IMR-90 (cell line): ENCODE results near the gene HYAL4. TPM values are rescaled to one million over a fixed set of nuclear protein-coding genes. Genes with fewer than 3 reads are reported as not detected.
A peak's percentile ranks its signal among the peaks of the same experiment; 100 is the strongest.

Source experiments
- ATAC-seq: fragments of 200-7000 bp; cut with Tn5 transposase; 2 replicates; pipeline ENCODE4 v1.9.1; 2020; ENCODE audit warnings: low read depth, mild to moderate bottlenecking, moderate library complexity
- BruUV-seq: library from RNA; stranded (reverse); fragments of 400-500 nt; replicated peaks from 2 replicates; lab custom pipeline; 2021; lab: Mats Ljungman, UMichigan
- CTCF ChIA-PET: fragments of 300-600 bp; formaldehyde crosslinking; extraction: SDS; loops from one replicate; lab custom pipeline; 2021; ENCODE audit warnings: antibody characterized with exemption; lab: Yijun Ruan, JAX
- POLR2A ChIA-PET: fragments of 300-600 bp; sonication (Branson Sonifier 250); formaldehyde crosslinking; loops from one replicate; lab custom pipeline; 2022; ENCODE audit warnings: antibody characterized with exemption; ENCODE audit not compliant: unreplicated experiment; lab: Charles Lee
- DNase-seq: peaks from one replicate; pipeline ENCODE4 v3.0.0; 2013
- H2AFZ ChIP-seq: replicated peaks from 2 replicates; pipeline ENCODE3; 2013; ENCODE audit warnings: low read length, mild to moderate bottlenecking; ENCODE audit not compliant: poor library complexity
- H2AK5ac ChIP-seq: 2 replicates; pipeline ENCODE4 v1.6.1; 2013; ENCODE audit warnings: low read depth, low read length, inconsistent platforms
- H2AK9ac ChIP-seq: replicated peaks from 2 replicates; pipeline ENCODE3; 2013; ENCODE audit warnings: mild to moderate bottlenecking, low read depth, low read length, moderate library complexity; ENCODE audit not compliant: poor library complexity
- H2BK120ac ChIP-seq: 2 replicates; pipeline ENCODE4 v1.6.1; 2013; ENCODE audit warnings: low read depth, low read length, inconsistent platforms
- H2BK15ac ChIP-seq: 3 replicates; pipeline ENCODE4 v1.6.1; 2013; ENCODE audit warnings: low read depth, low read length, inconsistent platforms
- H2BK20ac ChIP-seq: 2 replicates; pipeline ENCODE4 v1.6.1; 2013; ENCODE audit warnings: low read depth, mild to moderate bottlenecking, inconsistent platforms, low read length, moderate library complexity
- H2BK5ac ChIP-seq: 2 replicates; pipeline ENCODE4 v1.6.1; 2013; ENCODE audit warnings: mild to moderate bottlenecking, low read depth, low read length, inconsistent platforms; ENCODE audit not compliant: poor library complexity, severe bottlenecking
- H3K14ac ChIP-seq: replicated peaks from 2 replicates; pipeline ENCODE4 v1.6.1; 2013; ENCODE audit warnings: low read depth, low read length, inconsistent platforms
- H3K18ac ChIP-seq: 2 replicates; pipeline ENCODE4 v1.6.1; 2013; ENCODE audit warnings: low read depth, low read length, control low read depth
- H3K23ac ChIP-seq: 2 replicates; pipeline ENCODE4 v1.6.1; 2013; ENCODE audit warnings: low read depth, low read length, inconsistent platforms
- H3K27ac ChIP-seq: 2 replicates; pipeline ENCODE4 v1.5.1; 2013; ENCODE audit warnings: mild to moderate bottlenecking, control low read depth, low read length; ENCODE audit not compliant: insufficient read depth
- H3K27me3 ChIP-seq: 2 replicates; pipeline ENCODE4 v1.6.1; 2013; ENCODE audit warnings: low read length; ENCODE audit not compliant: control insufficient read depth, insufficient read depth
- H3K36me3 ChIP-seq: 2 replicates; pipeline ENCODE4 v1.6.1; 2013; ENCODE audit warnings: low read length, mixed read lengths; ENCODE audit not compliant: control insufficient read depth, insufficient read depth
- H3K4ac ChIP-seq: 2 replicates; pipeline ENCODE4 v1.6.1; 2013; ENCODE audit warnings: low read depth, low read length, inconsistent platforms
- H3K4me1 ChIP-seq: 2 replicates; pipeline ENCODE4 v1.6.1; 2013; ENCODE audit warnings: low read length, mixed read lengths; ENCODE audit not compliant: control insufficient read depth, insufficient read depth
- H3K4me2 ChIP-seq: 2 replicates; pipeline ENCODE4 v1.6.1; 2013; ENCODE audit warnings: low read depth, mild to moderate bottlenecking, control low read depth, low read length, moderate library complexity
- H3K4me3 ChIP-seq: 2 replicates; pipeline ENCODE4 v1.5.1; 2013; ENCODE audit warnings: low read depth, mild to moderate bottlenecking, control low read depth, low read length, moderate library complexity; ENCODE audit not compliant: insufficient read depth
- H3K56ac ChIP-seq: 2 replicates; pipeline ENCODE4 v1.6.1; 2013; ENCODE audit warnings: low read length, inconsistent platforms; ENCODE audit not compliant: insufficient read depth; ENCODE audit errors: extremely low read depth
- H3K79me1 ChIP-seq, 2 experiments: 2 replicates each; pipeline ENCODE4 v1.6.1; 2013; ENCODE audit warnings: low read length in 2 of 2, inconsistent platforms in 1 of 2, low read depth in 1 of 2
- H3K9ac ChIP-seq: 2 replicates; pipeline ENCODE4 v1.6.1; 2013; ENCODE audit warnings: low read depth, low read length, control low read depth
- H3K9me1 ChIP-seq: 2 replicates; pipeline ENCODE4 v1.6.1; 2013; ENCODE audit warnings: low read length, inconsistent platforms; ENCODE audit not compliant: insufficient read depth
- H3K9me3 ChIP-seq: 2 replicates; pipeline ENCODE4 v1.6.1; 2013; ENCODE audit warnings: low read length; ENCODE audit not compliant: control insufficient read depth, insufficient read depth
- H4K20me1 ChIP-seq: 2 replicates; pipeline ENCODE4 v1.6.1; 2013; ENCODE audit warnings: low read length, inconsistent platforms; ENCODE audit not compliant: insufficient read depth
- H4K5ac ChIP-seq: 2 replicates; pipeline ENCODE4 v1.6.1; 2013; ENCODE audit warnings: mild to moderate bottlenecking, low read depth, low read length, control low read depth
- H4K8ac ChIP-seq, 2 experiments: 2 replicates each; pipeline ENCODE4 v1.6.1; 2013; ENCODE audit warnings: low read depth in 2 of 2, low read length in 2 of 2, control low read depth in 1 of 2, inconsistent platforms in 1 of 2
- H4K91ac ChIP-seq: 2 replicates; pipeline ENCODE4 v1.6.1; 2013; ENCODE audit warnings: low read depth, low read length, inconsistent platforms; ENCODE audit not compliant: insufficient read depth
- CHD1 ChIP-seq: IDR thresholded peaks from 2 replicates; pipeline ENCODE4 v1.6.1; 2012; ENCODE audit warnings: low read depth, low read length, improper control_type of control experiment
- FOS ChIP-seq: fragments of 150-350 bp; IDR thresholded peaks from 2 replicates; pipeline ENCODE4 v1.6.1; 2016; ENCODE audit warnings: low read depth, low read length
- MAFK ChIP-seq: IDR thresholded peaks from 2 replicates; pipeline ENCODE4 v1.6.1; 2012; ENCODE audit warnings: low read depth, low read length, improper control_type of control experiment
- POLR2A ChIP-seq: IDR thresholded peaks from 2 replicates; pipeline ENCODE4 v1.6.1; 2012; ENCODE audit warnings: mild to moderate bottlenecking, low read depth, low read length
- SMC3 ChIP-seq: fragments of 150-350 bp; IDR thresholded peaks from 2 replicates; pipeline ENCODE4 v1.6.1; 2016; ENCODE audit warnings: low read depth, mild to moderate bottlenecking, antibody characterized with exemption, low read length, moderate library complexity
- USF2 ChIP-seq: fragments of 150-350 bp; IDR thresholded peaks from 2 replicates; pipeline ENCODE4 v1.6.1; 2017; ENCODE audit warnings: mild to moderate bottlenecking, antibody characterized with exemption, low read length, low read depth
- WGBS, 2 experiments: methylation state at CpG; one replicate each; pipeline versions ENCODE4 v1.1.5 to v1.1.7; 2013; ENCODE audit warnings: missing lambda C conversion rate in 2 of 2; ENCODE audit not compliant: insufficient read length in 1 of 2; ENCODE audit errors: extremely low coverage in 2 of 2; 5-methylcytosine and 5-hydroxymethylcytosine counted together
- dilution Hi-C: fragments of 300-500 bp; cut with HindIII; formaldehyde crosslinking; loops from one replicate; pipeline ENCODE4 v1.14.3; 2018; ENCODE audit warnings: low sequenced_read_pairs; ENCODE audit not compliant: unreplicated experiment
- in situ Hi-C: fragments of 300-500 bp; cut with MboI; formaldehyde crosslinking; loops from 3 replicates; pipeline ENCODE4 v1.14.3; 2019; ENCODE audit warnings: low sequenced_read_pairs, inconsistent platforms, mixed read lengths
- intact Hi-C: fragments of 100-400 bp; cut with micrococcal nuclease; formaldehyde crosslinking; loops from 2 replicates; pipeline ENCODE4 v1.10.0; 2022
- polyA plus RNA-seq, 3 experiments: library from polyadenylated mRNA; depleted of rRNA; stranded (reverse); fragments of >200 nt; gene quantifications; 2 replicates each; pipeline ENCODE4 v1.2.3, GENCODE V29; 2012; ENCODE audit warnings: low replicate concordance in 1 of 3
- total RNA-seq: library from RNA; depleted of rRNA; stranded (reverse); fragments of >200 nt; gene quantifications from 2 replicates; pipeline ENCODE4 v1.2.3, GENCODE V29; 2012
- TF ChIP-seq, protein P1 (sequence below): fragments of 150-350 bp; IDR thresholded peaks from 2 replicates; pipeline ENCODE4 v1.6.1; 2016; ENCODE audit warnings: low read depth, mild to moderate bottlenecking, low read length, moderate library complexity, borderline replicate concordance
- TF ChIP-seq, protein P2 (sequence below): conservative IDR thresholded peaks from 2 replicates; pipeline ENCODE4 v1.5.1; 2012; ENCODE audit warnings: mild to moderate bottlenecking, low read depth, low read length, improper control_type of control experiment

HYAL4 gene
- total and polyA plus RNA-seq, 2 of the 4 experiments (the other 2 are of a cell fraction), result not detected

DNA sequence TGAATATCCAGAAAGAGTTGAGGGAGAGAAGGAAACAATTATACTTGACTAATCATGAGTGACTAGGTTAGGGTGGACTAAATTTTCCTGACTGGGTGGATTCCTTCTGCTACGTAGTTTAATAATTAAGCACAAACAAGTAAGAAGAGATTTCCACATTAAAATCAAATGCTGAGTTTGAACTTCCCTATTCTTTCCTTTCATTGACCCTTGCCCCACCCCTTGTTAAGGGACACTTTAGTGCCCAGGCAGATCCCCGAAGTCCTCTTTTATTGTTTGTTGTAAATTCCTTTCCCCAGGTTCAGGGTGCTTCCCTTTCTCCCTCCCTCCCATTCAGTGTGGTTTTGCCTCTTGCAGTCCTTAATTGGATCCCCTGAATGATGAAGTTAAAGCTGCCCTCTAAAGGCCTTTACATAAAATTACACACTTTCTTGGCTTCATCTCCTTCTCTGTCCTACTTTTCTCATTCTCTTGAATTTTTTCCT is 71.3 kb downstream of the HYAL4 start:
- intact Hi-C loops, result no loop called here

More for the DNA sequence above, 71.3 kb downstream of the HYAL4 start:
- H4K20me1 ChIP-seq, result no peaks in the 10 kb centered on the region
- H2AK5ac ChIP-seq, result no peak overlapping the region
- H3K27ac ChIP-seq, result no peak overlapping the region
- no peak overlapping the region for H3K9ac ChIP-seq
- POLR2A ChIA-PET, result no interaction called here
- no CpG with 5 or more reads among the region's 2 CpGs for WGBS, 2 experiments
- H4K91ac ChIP-seq, result no peak overlapping the region
- H2BK15ac ChIP-seq, result no peak overlapping the region
- H2BK120ac ChIP-seq, result no peak overlapping the region
- no peak overlapping the region for H3K14ac ChIP-seq
- dilution Hi-C loops (no loop called here), in situ Hi-C loops (no loop called here)
- H3K79me1 ChIP-seq, result no peaks in the 10 kb centered on the region
- H3K9me1 ChIP-seq, result no peaks in the 10 kb centered on the region
- H3K27me3 ChIP-seq, result no peaks in the 10 kb centered on the region
- H3K18ac ChIP-seq, result no peak overlapping the region
- no peak overlapping the region for H2AFZ ChIP-seq
- CTCF ChIA-PET, result no interaction called here
- no peak overlapping the region for H4K5ac ChIP-seq
- no TSS peak for BruUV-seq
- H3K4me2 ChIP-seq, result no peak overlapping the region
- H2BK5ac ChIP-seq, result no peak overlapping the region
- H3K56ac ChIP-seq, result no peak overlapping the region
- H4K8ac ChIP-seq, result no peak overlapping the region
- ATAC-seq (0 out of 2 replicates have a peak, but pooled peaks have one; percentile 49), DNase-seq (peak; percentile 0)
- H2AK9ac ChIP-seq, result no peak overlapping the region
- H3K4me1 ChIP-seq, result no peaks in the 10 kb centered on the region
- no peaks in the 10 kb centered on the region for H3K9me3 ChIP-seq
- H3K23ac ChIP-seq, result no peak overlapping the region
- no peak overlapping the region for H3K4ac ChIP-seq
- H3K36me3 ChIP-seq, result no peaks in the 10 kb centered on the region
- H2BK20ac ChIP-seq, result no peak overlapping the region
- TF ChIP-seq CHD1 (no peak), MAFK (no peak), USF2 (no peak), POLR2A (no peak), FOS (no peak), SMC3 (no peak)
- TF ChIP-seq, protein P1, sequence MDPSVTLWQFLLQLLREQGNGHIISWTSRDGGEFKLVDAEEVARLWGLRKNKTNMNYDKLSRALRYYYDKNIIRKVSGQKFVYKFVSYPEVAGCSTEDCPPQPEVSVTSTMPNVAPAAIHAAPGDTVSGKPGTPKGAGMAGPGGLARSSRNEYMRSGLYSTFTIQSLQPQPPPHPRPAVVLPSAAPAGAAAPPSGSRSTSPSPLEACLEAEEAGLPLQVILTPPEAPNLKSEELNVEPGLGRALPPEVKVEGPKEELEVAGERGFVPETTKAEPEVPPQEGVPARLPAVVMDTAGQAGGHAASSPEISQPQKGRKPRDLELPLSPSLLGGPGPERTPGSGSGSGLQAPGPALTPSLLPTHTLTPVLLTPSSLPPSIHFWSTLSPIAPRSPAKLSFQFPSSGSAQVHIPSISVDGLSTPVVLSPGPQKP, result no peak
- TF ChIP-seq, protein P2, sequence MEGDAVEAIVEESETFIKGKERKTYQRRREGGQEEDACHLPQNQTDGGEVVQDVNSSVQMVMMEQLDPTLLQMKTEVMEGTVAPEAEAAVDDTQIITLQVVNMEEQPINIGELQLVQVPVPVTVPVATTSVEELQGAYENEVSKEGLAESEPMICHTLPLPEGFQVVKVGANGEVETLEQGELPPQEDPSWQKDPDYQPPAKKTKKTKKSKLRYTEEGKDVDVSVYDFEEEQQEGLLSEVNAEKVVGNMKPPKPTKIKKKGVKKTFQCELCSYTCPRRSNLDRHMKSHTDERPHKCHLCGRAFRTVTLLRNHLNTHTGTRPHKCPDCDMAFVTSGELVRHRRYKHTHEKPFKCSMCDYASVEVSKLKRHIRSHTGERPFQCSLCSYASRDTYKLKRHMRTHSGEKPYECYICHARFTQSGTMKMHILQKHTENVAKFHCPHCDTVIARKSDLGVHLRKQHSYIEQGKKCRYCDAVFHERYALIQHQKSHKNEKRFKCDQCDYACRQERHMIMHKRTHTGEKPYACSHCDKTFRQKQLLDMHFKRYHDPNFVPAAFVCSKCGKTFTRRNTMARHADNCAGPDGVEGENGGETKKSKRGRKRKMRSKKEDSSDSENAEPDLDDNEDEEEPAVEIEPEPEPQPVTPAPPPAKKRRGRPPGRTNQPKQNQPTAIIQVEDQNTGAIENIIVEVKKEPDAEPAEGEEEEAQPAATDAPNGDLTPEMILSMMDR, result 0 out of 2 replicates have a peak, but pooled peaks have one; percentile 17
- no peak overlapping the region for H3K4me3 ChIP-seq
